OCI-LY1 (cell line): Measurements from ENCODE around the gene SS18L1.

Source experiments
- H2AFZ ChIP-seq: fragments of 200-600 bp; sonication (generic), shearing (Covaris generic); 2 replicates; pipeline ENCODE4 v1.6.0; 2014; ENCODE audit warnings: antibody characterized with exemption, mild to moderate bottlenecking, low read length
- H3F3A ChIP-seq: fragments of 200-600 bp; sonication (generic), shearing (Covaris generic); 2 replicates; pipeline ENCODE4 v1.6.0; 2014; ENCODE audit warnings: mild to moderate bottlenecking, antibody characterized with exemption, low read length, moderate library complexity; ENCODE audit not compliant: insufficient read depth
- H3K27ac ChIP-seq: fragments of 200-600 bp; sonication (generic); 2 replicates; pipeline ENCODE4 v1.5.1; 2014; ENCODE audit warnings: low read length, mixed run types, mild to moderate bottlenecking, low read depth; ENCODE audit not compliant: poor library complexity, severe bottlenecking
- H3K27me3 ChIP-seq: fragments of 200-600 bp; sonication (generic); 2 replicates; pipeline ENCODE4 v1.6.0; 2014; ENCODE audit warnings: antibody characterized with exemption, mild to moderate bottlenecking, low read length, moderate library complexity; ENCODE audit not compliant: insufficient read depth
- H3K36me3 ChIP-seq: fragments of 200-600 bp; sonication (generic); 2 replicates; pipeline ENCODE4 v1.6.1; 2014; ENCODE audit warnings: mild to moderate bottlenecking, antibody characterized with exemption, low read length, moderate library complexity, mixed read lengths; ENCODE audit not compliant: insufficient read depth
- H3K4me1 ChIP-seq: fragments of 200-600 bp; sonication (generic); 2 replicates; pipeline ENCODE4 v1.5.1; 2014; ENCODE audit warnings: mild to moderate bottlenecking, low read length, moderate library complexity; ENCODE audit not compliant: insufficient read depth, severe bottlenecking
- H3K4me2 ChIP-seq: fragments of 200-600 bp; sonication (generic), shearing (Covaris generic); 2 replicates; pipeline ENCODE4 v1.6.1; 2014; ENCODE audit warnings: low read length
- H3K4me3 ChIP-seq: fragments of 200-600 bp; sonication (generic); 2 replicates; pipeline ENCODE4 v1.5.1; 2014; ENCODE audit warnings: low read length, low read depth, mild to moderate bottlenecking, mixed read lengths; ENCODE audit not compliant: poor library complexity, severe bottlenecking
- H3K79me2 ChIP-seq: fragments of 200-600 bp; shearing (Covaris generic); 2 replicates; pipeline ENCODE4 v1.6.1; 2016; ENCODE audit warnings: mixed run types, low read length, mixed read lengths; ENCODE audit not compliant: insufficient read depth
- H3K9ac ChIP-seq: fragments of 200-600 bp; sonication (generic), shearing (Covaris generic); 2 replicates; pipeline ENCODE4 v1.6.1; 2014; ENCODE audit warnings: mild to moderate bottlenecking, low read length, mixed read lengths
- H3K9me2 ChIP-seq: fragments of 200-600 bp; sonication (generic), shearing (Covaris generic); 2 replicates; pipeline ENCODE4 v1.6.1; 2014; ENCODE audit warnings: low read depth, mild to moderate bottlenecking, low read length, mixed read lengths
- H3K9me3 ChIP-seq: fragments of 200-600 bp; shearing (Covaris generic); 2 replicates; pipeline ENCODE4 v1.6.1; 2014; ENCODE audit warnings: low read length, mixed read lengths
- H4K20me1 ChIP-seq: fragments of 200-600 bp; sonication (generic), shearing (Covaris generic); 2 replicates; pipeline ENCODE4 v1.6.0; 2016; ENCODE audit warnings: mild to moderate bottlenecking, low read length; ENCODE audit not compliant: insufficient read depth
- CTCF ChIP-seq: fragments of 200-600 bp; sonication (generic), shearing (Covaris generic); IDR thresholded peaks from 2 replicates; pipeline ENCODE4 v1.5.1; 2017; ENCODE audit warnings: mild to moderate bottlenecking, antibody characterized with exemption, low read length, moderate library complexity, mixed read lengths
- EZH2 ChIP-seq: fragments of 200-600 bp; sonication (generic), shearing (Covaris generic); IDR thresholded peaks from 2 replicates; pipeline ENCODE4 v1.8.0; 2017; ENCODE audit warnings: borderline replicate concordance, mixed run types, mild to moderate bottlenecking, antibody characterized with exemption, low read length, moderate library complexity, mixed read lengths

The SS18L1 gene

GRCh38 chr20:62149532-62150309, 6.2 kb downstream of the SS18L1 start:
- Histone ChIP-seq H4K20me1 (no peaks in the 10 kb centered on the region), H3K9me3 (no peaks in the 10 kb centered on the region), H3K9me2 (no peaks in the 10 kb centered on the region), H3K36me3 (peaks cover 22% of the 10 kb centered on the region; the same call in 1 of the 2 replicates), H3K27ac (no peak overlapping the region), H3K79me2 (no peaks in the 10 kb centered on the region), H3K27me3 (no peaks in the 10 kb centered on the region), H3K4me3 (no peak overlapping the region), H3K9ac (no peak overlapping the region), H3K4me1 (peaks cover 5% of the 10 kb centered on the region), H2AFZ (no peak overlapping the region), H3F3A (no peaks in the 10 kb centered on the region), H3K4me2 (no peak overlapping the region)
- TF ChIP-seq CTCF (no peak), EZH2 (no peak)

GRCh38 chr20:62150310-62150575, 6.7 kb downstream of the SS18L1 start:
- H3K9me3 ChIP-seq = no peaks in the 10 kb centered on the region
- no peak overlapping the region for H3K4me2 ChIP-seq
- no peak overlapping the region for H2AFZ ChIP-seq
- H3F3A ChIP-seq = no peaks in the 10 kb centered on the region
- H3K27ac ChIP-seq = no peak overlapping the region
- H3K4me1 ChIP-seq = no peaks in the 10 kb centered on the region
- H3K4me3 ChIP-seq = no peak overlapping the region
- no peaks in the 10 kb centered on the region for H3K27me3 ChIP-seq
- peaks cover 22% of the 10 kb centered on the region; the same call in 1 of the 2 replicates for H3K36me3 ChIP-seq
- no peaks in the 10 kb centered on the region for H3K79me2 ChIP-seq
- H3K9ac ChIP-seq = no peak overlapping the region
- no peak for TF ChIP-seq EZH2
- no peaks in the 10 kb centered on the region for H4K20me1 ChIP-seq
- no peaks in the 10 kb centered on the region for H3K9me2 ChIP-seq

GRCh38 chr20:62151225-62151624, 7.7 kb downstream of the SS18L1 start:
- no peaks in the 10 kb centered on the region for H3F3A ChIP-seq
- no peak overlapping the region for H3K4me3 ChIP-seq
- no peak for TF ChIP-seq CTCF
- TF ChIP-seq EZH2 = no peak
- H3K9me3 ChIP-seq = no peaks in the 10 kb centered on the region
- H3K9ac ChIP-seq = no peak overlapping the region
- no peak overlapping the region for H3K4me2 ChIP-seq
- no peaks in the 10 kb centered on the region for H4K20me1 ChIP-seq
- H3K27me3 ChIP-seq = no peaks in the 10 kb centered on the region
- H3K4me1 ChIP-seq = no peaks in the 10 kb centered on the region
- no peak overlapping the region for H2AFZ ChIP-seq
- no peak overlapping the region for H3K27ac ChIP-seq
- no peaks in the 10 kb centered on the region for H3K79me2 ChIP-seq
- no peaks in the 10 kb centered on the region for H3K9me2 ChIP-seq
- H3K36me3 ChIP-seq = peaks cover 19% of the 10 kb centered on the region; the same call in 1 of the 2 replicates

- no peaks in the 10 kb centered on the region for H3K9me3 ChIP-seq
- H3K4me1 ChIP-seq = peaks cover 3% of the 10 kb centered on the region
- no peak overlapping the region for H3K4me2 ChIP-seq
- H2AFZ ChIP-seq = no peak overlapping the region
- no peaks in the 10 kb centered on the region for H3F3A ChIP-seq
- no peak overlapping the region for H3K27ac ChIP-seq
- H3K9me2 ChIP-seq = no peaks in the 10 kb centered on the region
- peaks cover 19% of the 10 kb centered on the region; the same call in 1 of the 2 replicates for H3K36me3 ChIP-seq
- no peaks in the 10 kb centered on the region for H3K27me3 ChIP-seq
- TF ChIP-seq CTCF = no peak
- TF ChIP-seq EZH2 = no peak
- H3K4me3 ChIP-seq = no peak overlapping the region
- no peak overlapping the region for H3K9ac ChIP-seq
- no peaks in the 10 kb centered on the region for H3K79me2 ChIP-seq
- H4K20me1 ChIP-seq = no peaks in the 10 kb centered on the region
Observed at GRCh38 chr20:62151835-62152364, 8.3 kb downstream of the SS18L1 start.
